ENCODE results near the gene STK38L.

The STK38L gene

DNA sequence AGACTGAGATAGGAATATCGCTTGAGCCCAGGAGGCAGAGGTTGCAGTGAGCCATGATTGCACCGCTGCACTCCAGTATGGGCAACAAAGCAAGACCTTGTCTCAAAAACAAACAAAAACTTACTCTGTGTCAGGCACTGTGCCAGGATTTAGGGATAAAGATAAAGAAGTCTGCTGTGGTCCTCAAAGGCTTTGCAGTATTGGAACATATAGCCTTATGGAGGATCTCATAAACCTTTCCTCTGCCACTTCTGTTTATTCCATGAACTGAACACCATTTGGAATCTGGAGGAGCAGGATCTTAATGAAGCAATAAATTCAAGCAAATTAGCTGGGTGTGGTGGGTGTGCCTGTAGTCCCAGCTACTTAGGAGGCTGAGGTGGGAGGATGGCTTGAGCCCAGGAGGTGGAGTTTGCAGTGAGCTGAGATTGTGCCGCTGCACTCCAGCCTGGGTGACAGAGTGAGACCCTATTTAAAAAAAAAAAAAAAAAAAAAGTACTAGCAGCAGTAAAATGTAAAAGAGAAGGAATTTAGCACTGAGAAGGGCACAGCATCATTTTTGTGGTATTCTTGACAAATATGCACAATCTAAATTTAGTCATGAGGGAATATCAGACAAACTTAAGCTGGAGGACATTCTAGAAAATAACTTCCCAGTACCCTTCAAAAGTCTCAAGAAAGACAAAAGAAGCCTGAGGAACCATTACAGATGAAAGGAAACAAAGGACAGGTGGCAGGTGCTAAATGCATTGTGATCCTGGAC lies 115.7 kb downstream of the STK38L start:
- no peak for DNase-seq

DNA sequence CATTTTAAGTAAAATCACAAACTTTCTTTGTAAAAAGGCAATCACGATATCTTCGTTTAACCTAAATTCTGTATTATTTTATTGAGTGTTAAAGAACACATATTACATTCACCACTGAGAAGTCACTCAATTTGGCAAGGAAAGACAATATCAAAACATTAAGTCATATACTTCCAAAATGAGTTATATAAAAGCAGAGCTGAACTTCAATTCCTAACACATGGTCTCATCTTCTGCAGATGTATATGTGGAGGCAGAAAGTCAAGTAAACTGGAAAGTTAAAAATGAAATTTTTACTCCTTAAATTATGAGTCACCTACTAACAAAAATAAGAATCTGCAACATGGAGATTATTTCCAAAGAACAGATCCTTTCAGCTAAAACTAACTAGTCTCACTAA lies 117.3 kb downstream of the STK38L start:
- DNase-seq: no peak

DNA sequence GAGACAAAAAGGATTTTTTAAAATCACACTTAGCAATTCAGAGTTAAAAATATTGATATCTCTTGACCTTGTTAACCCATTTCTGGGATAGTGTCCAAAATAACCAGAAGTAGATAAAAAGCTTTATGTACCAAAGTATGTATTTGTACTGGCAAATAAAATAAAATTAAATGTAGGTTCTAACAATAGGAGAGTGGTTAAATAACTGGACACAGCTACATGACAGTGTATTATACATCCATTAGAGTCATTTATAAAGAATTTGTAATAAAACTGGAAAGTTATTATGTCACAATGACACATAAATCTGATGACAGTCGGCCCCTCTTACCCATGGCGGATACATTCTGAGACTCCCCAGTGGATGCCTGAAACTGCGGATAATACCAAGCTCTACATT lies 122.5 kb downstream of the STK38L start:
- DNase-seq: no peak

DNA sequence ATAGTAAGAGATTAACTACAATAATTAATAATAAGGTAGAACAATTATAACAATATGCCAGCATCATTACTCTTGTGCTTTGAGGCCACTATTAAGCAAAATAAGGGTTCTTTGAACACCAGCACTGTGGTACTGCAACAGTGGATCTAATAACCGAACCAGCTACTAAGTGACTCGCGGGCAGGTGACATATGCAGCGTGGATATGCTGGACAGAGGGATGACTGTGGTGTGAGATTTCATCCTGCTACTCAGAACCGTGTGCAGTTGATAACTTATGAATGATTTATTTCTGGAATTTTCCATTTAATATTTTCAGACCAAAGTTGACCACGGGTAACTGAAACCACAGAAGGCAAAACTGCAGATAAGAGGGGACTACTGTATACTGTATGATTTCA lies 123.0 kb downstream of the STK38L start:
- no peak for DNase-seq

Measured in GDM1 (cell line).